ENCODE results near the gene PANK3. TPM values are rescaled to one million over a fixed set of nuclear protein-coding genes. Genes with fewer than 3 reads are reported as not detected.
"Not testable (repeated sequence)": the region's sequence is repeated elsewhere in the genome, so short reads cannot be mapped to it uniquely, and the experiment has no call there.

PANK3 gene
- total and polyA plus RNA-seq, 2 experiments from 2014 or later, result 14.5 to 57.7 TPM

DNA sequence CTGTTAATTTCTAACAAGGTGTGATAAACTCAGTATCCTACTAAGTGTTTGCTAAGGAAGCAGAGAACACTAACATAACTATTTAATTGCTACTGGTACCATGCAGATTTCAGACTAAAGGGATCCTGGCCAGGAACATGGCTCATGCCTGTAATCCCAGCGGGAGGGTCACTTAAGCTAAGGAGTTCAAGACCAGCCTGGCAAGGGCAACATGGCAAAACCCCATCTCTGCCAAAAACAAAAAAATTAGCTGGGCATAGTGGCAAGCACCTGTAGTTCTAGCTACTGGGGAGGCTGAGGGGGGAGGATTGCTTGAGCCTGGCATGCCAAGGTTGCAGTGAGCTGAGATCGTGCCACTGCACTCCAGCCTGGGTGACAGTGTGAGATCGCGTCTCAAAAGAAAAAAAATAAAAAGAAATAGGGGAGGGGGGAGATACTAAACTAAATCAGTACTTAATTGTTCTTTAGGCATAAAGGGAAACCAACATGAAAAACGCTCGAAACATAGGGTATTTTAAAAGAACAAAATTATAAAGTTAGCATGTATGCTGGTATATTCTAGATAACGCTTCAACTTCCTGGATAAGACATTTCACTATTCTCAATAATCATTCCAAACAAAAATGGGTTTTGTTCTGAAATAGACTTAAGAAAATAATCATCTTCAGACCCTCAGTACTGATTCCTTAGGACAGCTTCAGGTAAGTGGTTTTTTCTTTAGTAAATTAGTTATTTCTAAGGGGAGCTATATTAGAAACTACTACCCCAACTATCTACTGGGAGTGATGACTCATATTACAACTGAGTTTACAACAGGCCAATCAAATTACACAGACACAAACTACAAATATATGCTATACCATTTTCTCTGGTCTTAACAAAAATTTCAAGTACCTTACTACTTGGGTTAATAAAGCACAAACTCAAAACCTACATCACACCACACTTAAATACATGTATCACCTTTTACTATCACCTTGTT, 3.5 kb downstream of the PANK3 start:
- Histone ChIP-seq H3K27ac (no peak overlapping the region), H3K9me3 (ENCODE audit: low read depth) (no peaks in the 10 kb centered on the region), H3K36me3 (no peaks in the 10 kb centered on the region), H3K27me3 (no peaks in the 10 kb centered on the region), H3K4me1 (ENCODE audit: low read depth) (peaks cover 19% of the 10 kb centered on the region), H3K4me3 (no peak overlapping the region)
- no peak for DNase-seq (ENCODE audit: low read depth in 1 of 2, low spot score in 1 of 2)
- TF ChIP-seq, protein P1, sequence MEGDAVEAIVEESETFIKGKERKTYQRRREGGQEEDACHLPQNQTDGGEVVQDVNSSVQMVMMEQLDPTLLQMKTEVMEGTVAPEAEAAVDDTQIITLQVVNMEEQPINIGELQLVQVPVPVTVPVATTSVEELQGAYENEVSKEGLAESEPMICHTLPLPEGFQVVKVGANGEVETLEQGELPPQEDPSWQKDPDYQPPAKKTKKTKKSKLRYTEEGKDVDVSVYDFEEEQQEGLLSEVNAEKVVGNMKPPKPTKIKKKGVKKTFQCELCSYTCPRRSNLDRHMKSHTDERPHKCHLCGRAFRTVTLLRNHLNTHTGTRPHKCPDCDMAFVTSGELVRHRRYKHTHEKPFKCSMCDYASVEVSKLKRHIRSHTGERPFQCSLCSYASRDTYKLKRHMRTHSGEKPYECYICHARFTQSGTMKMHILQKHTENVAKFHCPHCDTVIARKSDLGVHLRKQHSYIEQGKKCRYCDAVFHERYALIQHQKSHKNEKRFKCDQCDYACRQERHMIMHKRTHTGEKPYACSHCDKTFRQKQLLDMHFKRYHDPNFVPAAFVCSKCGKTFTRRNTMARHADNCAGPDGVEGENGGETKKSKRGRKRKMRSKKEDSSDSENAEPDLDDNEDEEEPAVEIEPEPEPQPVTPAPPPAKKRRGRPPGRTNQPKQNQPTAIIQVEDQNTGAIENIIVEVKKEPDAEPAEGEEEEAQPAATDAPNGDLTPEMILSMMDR (IDR thresholded peaks at IDR 0.05; ENCODE audit: low read depth, low read length), result no peak

DNA sequence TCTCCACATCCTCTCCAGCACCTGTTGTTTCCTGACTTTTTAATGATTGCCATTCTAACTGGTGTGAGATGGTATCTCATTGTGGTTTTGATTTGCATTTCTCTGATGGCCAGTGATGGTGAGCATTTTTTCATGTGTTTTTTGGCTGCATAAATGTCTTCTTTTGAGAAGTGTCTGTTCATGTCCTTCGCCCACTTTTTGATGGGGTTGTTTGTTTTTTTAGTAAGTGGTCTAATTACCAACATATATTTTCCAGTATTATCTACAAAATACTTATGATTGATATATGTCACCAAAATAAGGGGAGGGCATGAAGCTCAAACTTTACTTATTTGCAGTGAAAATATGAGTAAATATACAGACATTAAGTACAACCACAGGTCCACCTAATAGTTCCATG, 5.0 kb downstream of the PANK3 start:
- H3K27ac ChIP-seq; H3K27me3 ChIP-seq; H3K4me3 ChIP-seq; H3K9me3 ChIP-seq (ENCODE audit: low read depth); DNase-seq (ENCODE audit: low read depth in 1 of 2, low spot score in 1 of 2); H3K36me3 ChIP-seq: not testable (repeated sequence)
- peaks cover 14% of the 10 kb centered on the region for H3K4me1 ChIP-seq (ENCODE audit: low read depth)

DNA sequence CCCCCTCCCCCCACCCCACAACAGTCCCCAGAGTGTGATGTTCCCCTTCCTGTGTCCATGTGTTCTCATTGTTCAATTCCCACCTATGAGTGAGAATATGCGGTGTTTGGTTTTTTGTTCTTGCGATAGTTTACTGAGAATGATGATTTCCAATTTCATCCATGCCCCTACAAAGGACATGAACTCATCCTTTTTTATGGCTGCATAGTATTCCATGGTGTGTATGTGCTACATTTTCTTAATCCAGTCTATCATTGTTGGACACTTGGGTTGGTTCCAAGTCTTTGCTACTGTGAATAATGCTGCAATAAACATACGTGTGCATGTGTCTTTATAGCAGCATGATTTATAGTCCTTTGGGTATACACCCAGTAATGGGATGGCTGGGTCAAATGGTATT, 5.5 kb downstream of the PANK3 start:
- not testable (repeated sequence) for H3K4me3 ChIP-seq; H3K27ac ChIP-seq; H3K36me3 ChIP-seq; H3K27me3 ChIP-seq; DNase-seq (ENCODE audit: low read depth in 1 of 2, low spot score in 1 of 2); H3K9me3 ChIP-seq (ENCODE audit: low read depth)
- peaks cover 14% of the 10 kb centered on the region for H3K4me1 ChIP-seq (ENCODE audit: low read depth)

DNA sequence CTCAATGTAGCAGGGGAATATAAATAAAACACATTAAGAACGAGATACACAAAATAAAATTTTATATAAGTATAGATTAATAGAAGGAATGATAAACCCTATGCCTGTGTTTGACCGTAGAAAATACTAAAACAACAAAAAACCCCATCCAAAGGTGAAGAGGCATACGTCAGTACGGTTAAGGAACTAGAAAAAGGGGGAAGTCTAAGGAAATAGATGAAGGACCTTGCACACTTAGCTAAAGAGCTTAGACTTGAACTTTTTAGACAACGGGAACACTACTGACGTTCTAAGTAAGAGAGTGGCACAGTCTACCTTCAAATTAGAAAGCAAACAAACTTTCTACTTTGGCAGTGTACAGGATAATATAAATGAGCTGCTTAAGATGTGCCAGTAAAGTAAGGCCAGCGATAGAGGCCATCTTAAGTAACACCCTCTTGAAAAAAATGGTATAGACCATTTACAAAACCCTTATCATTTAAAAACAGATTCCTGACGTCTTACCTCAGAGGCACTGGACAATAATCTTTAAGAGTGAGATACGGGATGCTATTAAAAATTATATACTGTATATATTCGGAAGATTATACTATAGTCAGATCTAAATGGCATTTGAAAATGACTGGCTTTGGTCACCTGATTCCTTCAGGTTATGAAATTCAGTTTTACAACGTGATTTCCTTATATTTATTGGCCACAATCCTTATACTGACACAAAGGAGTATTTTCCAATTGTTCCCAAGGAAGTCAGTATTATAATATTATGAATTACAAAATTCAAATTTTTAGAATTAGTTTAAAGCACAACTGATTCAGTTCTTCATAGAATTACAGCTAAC, 8.5 kb downstream of the PANK3 start:
- DNase-seq (ENCODE audit: low read depth in 1 of 2, low spot score in 1 of 2), result no peak

DNA sequence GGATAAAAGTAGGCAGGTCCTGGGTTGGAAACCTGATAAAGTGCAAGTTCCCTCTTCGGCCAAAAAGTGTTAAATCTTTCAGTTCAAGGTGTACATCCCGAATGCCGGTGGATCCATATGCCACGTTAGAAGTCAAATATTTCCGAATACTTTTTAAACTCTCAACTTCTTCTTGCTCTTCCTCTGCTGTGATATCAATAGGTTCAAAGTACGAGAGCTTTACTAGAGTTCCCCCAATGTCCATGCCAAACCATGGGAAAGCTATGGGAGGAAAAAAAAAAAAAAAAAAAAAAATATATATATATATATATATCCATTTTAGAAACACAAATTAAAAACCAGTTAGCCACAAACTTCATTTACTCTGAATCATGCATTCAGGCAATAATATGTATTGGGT, 10.4 kb downstream of the PANK3 start:
- Histone ChIP-seq H3K4me3 (no peak overlapping the region), H3K27ac (no peak overlapping the region), H3K4me1 (ENCODE audit: low read depth) (peaks cover 31% of the 10 kb centered on the region), H3K9me3 (ENCODE audit: low read depth) (no peaks in the 10 kb centered on the region), H3K27me3 (no peaks in the 10 kb centered on the region), H3K36me3 (peaks cover 23% of the 10 kb centered on the region)
- no peak for DNase-seq (ENCODE audit: low read depth in 1 of 2, low spot score in 1 of 2)
- TF ChIP-seq, protein P1 (IDR thresholded peaks at IDR 0.05; ENCODE audit: low read depth, low read length), result no peak

More for the DNA sequence above, 8.5 kb downstream of the PANK3 start:
- Histone ChIP-seq H3K9me3 (ENCODE audit: low read depth) (no peaks in the 10 kb centered on the region), H3K4me1 (ENCODE audit: low read depth) (peaks cover 23% of the 10 kb centered on the region), H3K27me3 (no peaks in the 10 kb centered on the region), H3K36me3 (peaks cover 13% of the 10 kb centered on the region), H3K27ac (no peak overlapping the region), H3K4me3 (no peak overlapping the region)
- TF ChIP-seq, protein P1 (IDR thresholded peaks at IDR 0.05; ENCODE audit: low read depth, low read length), result no peak

DNA sequence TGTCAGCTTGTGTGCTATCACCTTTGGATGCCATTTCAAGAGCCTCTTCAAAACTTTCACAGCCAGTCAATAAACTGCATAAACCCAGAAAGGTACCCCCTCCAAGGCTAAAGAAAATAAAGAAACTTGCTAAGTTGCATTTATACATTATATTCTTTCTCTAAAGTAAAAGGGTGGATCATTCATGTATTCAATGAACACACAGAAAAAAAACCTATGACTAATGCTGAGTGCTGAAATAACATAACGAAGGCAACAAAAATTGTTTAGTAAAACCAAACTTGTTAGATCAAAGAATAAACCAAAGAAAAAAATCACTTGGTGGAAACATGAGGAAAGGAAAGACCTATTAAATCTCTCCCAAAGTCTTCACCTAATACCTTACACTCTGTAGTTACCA, 15.2 kb downstream of the PANK3 start:
- peaks cover 44% of the 10 kb centered on the region for H3K36me3 ChIP-seq
- no peak overlapping the region for H3K27ac ChIP-seq
- TF ChIP-seq, protein P1 (IDR thresholded peaks at IDR 0.05; ENCODE audit: low read depth, low read length), result no peak
- no peaks in the 10 kb centered on the region for H3K27me3 ChIP-seq
- H3K4me1 ChIP-seq (ENCODE audit: low read depth), result peaks cover 24% of the 10 kb centered on the region
- H3K4me3 ChIP-seq, result no peak overlapping the region
- no peaks in the 10 kb centered on the region for H3K9me3 ChIP-seq (ENCODE audit: low read depth)
- no peak for DNase-seq (ENCODE audit: low read depth in 1 of 2, low spot score in 1 of 2)

All from cardiac muscle cell (in vitro differentiated cells and primary cell).